Adipose tissue (tissue), 3 donors: ENCODE measurements around the gene ABHD17A. TPM values are rescaled to one million over a fixed set of nuclear protein-coding genes. Genes with fewer than 3 reads are reported as not detected.
A peak's percentile ranks its signal among the peaks of the same experiment; 100 is the strongest.

Experiments
- H3K27ac ChIP-seq: one replicate; pipeline ENCODE4 v1.5.1; 2013; ENCODE audit warnings: low read depth, low read length
- WGBS, 3 donors: extraction: QIAGEN DNeasy Blood & Tissue Kit; methylation state at CpG; one replicate each; pipeline ENCODE4 v1.1.7; 2013; 5-methylcytosine and 5-hydroxymethylcytosine counted together
- polyA plus RNA-seq, 3 donors: library from polyadenylated mRNA; stranded (reverse); fragments of 200-250 nt; gene quantifications; one replicate each; pipeline ENCODE4 v1.2.3, GENCODE V29; 2013
- donor health status: healthy with polysubstance abuse.
- donor health status: Bipolar disorder and iron deficiency.
- donor health status: healthy.

ABHD17A gene
- polyA plus RNA-seq, 3 donors: 46.1 to 92.9 (median 59.2) TPM

GRCh38 chr19:1848399-1849131 lies 36.7 kb downstream of the ABHD17A start, which contains the start of gene REXO1:
Gene REXO1, minus strand, starts transcription at chr19:1848483. Its CDS starts 125 bp downstream, at chr19:1848358.
- 2 to 3% (median 2%) methylated on average over 55 to 60 of the region's 60 CpGs for WGBS, 3 donors
- peak within 1 kb of the TSS; percentile 98 for H3K27ac ChIP-seq

GRCh38 chr19:1847684-1848398 lies 37.5 kb downstream of the ABHD17A start:
- H3K27ac ChIP-seq: peak overlapping the region; percentile 98
- WGBS, 3 donors: 0% methylated on average over 61 to 72 of the region's 72 CpGs

GRCh38 chr19:1847348-1847683 lies 38.0 kb downstream of the ABHD17A start:
- 4 to 6% (median 5%) methylated on average over 12 of the region's 12 CpGs for WGBS, 3 donors

GRCh38 chr19:1846517-1847204 lies 38.6 kb downstream of the ABHD17A start:
- H3K27ac ChIP-seq: no peak overlapping the region
- WGBS, 3 donors: 48 to 77% (median 77%) methylated on average over 29 of the region's 29 CpGs

More at GRCh38 chr19:1847348-1847683, 38.0 kb downstream of the ABHD17A start:
- no peak overlapping the region for H3K27ac ChIP-seq

- WGBS, 3 donors: 74 to 88% (median 87%) methylated on average over 11 of the region's 11 CpGs
- H3K27ac ChIP-seq: no peak overlapping the region
Measured at GRCh38 chr19:1845642-1846041, 39.7 kb downstream of the ABHD17A start.

GRCh38 chr19:1845125-1845515 lies 40.2 kb downstream of the ABHD17A start:
- H3K27ac ChIP-seq: no peak overlapping the region
- WGBS, 3 donors: 83 to 90% (median 87%) methylated on average over 10 to 16 of the region's 16 CpGs

- 70 to 78% (median 76%) methylated on average over 19 of the region's 19 CpGs for WGBS, 3 donors
- no peak overlapping the region for H3K27ac ChIP-seq
Measured at GRCh38 chr19:1844513-1845124, 40.7 kb downstream of the ABHD17A start.

- 75 to 77% (median 76%) methylated on average over 22 to 25 of the region's 25 CpGs for WGBS, 3 donors
- no peak overlapping the region for H3K27ac ChIP-seq
Measured at GRCh38 chr19:1843646-1844394, 41.5 kb downstream of the ABHD17A start.

- WGBS, 3 donors: 82 to 91% (median 84%) methylated on average over 22 of the region's 22 CpGs
- H3K27ac ChIP-seq: no peak overlapping the region
Measured at GRCh38 chr19:1843116-1843515, 42.2 kb downstream of the ABHD17A start.

GRCh38 chr19:1841209-1841924 lies 43.9 kb downstream of the ABHD17A start:
- WGBS, 3 donors: 59 to 82% (median 65%) methylated on average over 35 of the region's 35 CpGs
- H3K27ac ChIP-seq: no peak overlapping the region

GRCh38 chr19:1840541-1841115 lies 44.7 kb downstream of the ABHD17A start:
- no peak overlapping the region for H3K27ac ChIP-seq

GRCh38 chr19:1839658-1840540 lies 45.4 kb downstream of the ABHD17A start:
- H3K27ac ChIP-seq: no peak overlapping the region
- 53 to 78% (median 66%) methylated on average over 25 of the region's 25 CpGs for WGBS, 3 donors

More at GRCh38 chr19:1840541-1841115, 44.7 kb downstream of the ABHD17A start:
- 44 to 73% (median 51%) methylated on average over 22 of the region's 22 CpGs for WGBS, 3 donors

GRCh38 chr19:1837625-1838105 lies 47.6 kb downstream of the ABHD17A start:
- no peak overlapping the region for H3K27ac ChIP-seq
- 24 to 38% (median 33%) methylated on average over 21 to 23 of the region's 23 CpGs for WGBS, 3 donors

- WGBS, 3 donors: 73 to 77% (median 77%) methylated on average over 11 of the region's 11 CpGs
- H3K27ac ChIP-seq: no peak overlapping the region
Measured at GRCh38 chr19:1837222-1837565, 48.1 kb downstream of the ABHD17A start.

GRCh38 chr19:1836458-1837221 lies 48.7 kb downstream of the ABHD17A start:
- 84 to 93% (median 91%) methylated on average over 30 to 31 of the region's 31 CpGs for WGBS, 3 donors
- H3K27ac ChIP-seq: no peak overlapping the region
